ENCODE results near the gene NEK10.

Gene NEK10

GRCh38 chr3:27097182-27097581 is 272.0 kb downstream of the NEK10 start:
- H3K27me3 ChIP-seq: no peaks in the 10 kb centered on the region
- no peaks in the 10 kb centered on the region for H3K9me3 ChIP-seq
- H3K27ac ChIP-seq: no peak overlapping the region
- no peaks in the 10 kb centered on the region for H3K36me3 ChIP-seq
- no peak for TF ChIP-seq CTCF (IDR thresholded peaks at IDR 0.05)
- H3K4me1 ChIP-seq (ENCODE audit: control insufficient read depth in 1 of 2, insufficient read depth in 1 of 2, low read depth in 1 of 2, low read length in 1 of 2): no peaks in the 10 kb centered on the region
- H3K4me3 ChIP-seq (ENCODE audit: low read depth in 1 of 2, low read length in 1 of 2): no peak overlapping the region

DNA sequence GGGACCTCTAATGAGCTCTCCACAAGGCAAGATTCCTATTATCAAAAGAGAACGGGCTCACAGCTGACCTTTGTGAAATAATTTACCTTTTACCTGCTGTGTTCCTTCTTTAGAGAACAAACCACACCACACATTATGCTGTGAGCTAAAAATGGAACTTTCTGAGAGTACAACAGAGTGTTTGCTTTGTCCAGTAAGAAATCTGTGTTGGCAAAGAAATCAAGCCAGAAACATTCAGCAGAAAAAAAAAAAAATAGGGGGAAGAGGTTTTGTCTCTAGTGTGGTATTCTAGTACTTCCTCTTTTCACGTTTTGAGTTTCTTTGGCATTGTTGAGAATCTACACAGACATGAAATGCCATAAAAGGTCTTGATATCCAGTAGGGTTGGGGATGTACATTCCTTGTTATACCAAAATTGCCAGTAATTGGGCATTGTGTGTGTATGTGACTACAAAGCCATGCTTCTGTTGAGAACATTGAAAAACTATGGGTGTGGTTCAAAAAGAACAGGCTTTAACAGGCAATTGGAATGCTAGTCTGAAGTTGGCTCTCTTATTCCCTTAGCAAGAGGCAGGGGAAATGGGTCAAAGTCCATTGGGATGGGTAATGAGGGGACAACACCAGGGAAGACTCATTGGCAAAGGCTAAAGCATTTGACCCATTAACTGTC is 273.5 kb downstream of the NEK10 start:
- Histone ChIP-seq H3K9me3 (no peaks in the 10 kb centered on the region), H3K4me1 (ENCODE audit: control insufficient read depth in 1 of 2, insufficient read depth in 1 of 2, low read depth in 1 of 2, low read length in 1 of 2) (no peaks in the 10 kb centered on the region), H3K27me3 (no peaks in the 10 kb centered on the region), H3K36me3 (no peaks in the 10 kb centered on the region), H3K27ac (no peak overlapping the region), H3K4me3 (ENCODE audit: low read depth in 1 of 2, low read length in 1 of 2) (no peak overlapping the region)
- TF ChIP-seq CTCF (IDR thresholded peaks at IDR 0.05): no peak

- H3K4me3 ChIP-seq (ENCODE audit: low read depth in 1 of 2, low read length in 1 of 2): no peak overlapping the region
- no peaks in the 10 kb centered on the region for H3K27me3 ChIP-seq
- H3K9me3 ChIP-seq: no peaks in the 10 kb centered on the region
- H3K27ac ChIP-seq: no peak overlapping the region
- no peaks in the 10 kb centered on the region for H3K36me3 ChIP-seq
- no peak for TF ChIP-seq CTCF (IDR thresholded peaks at IDR 0.05)
- H3K4me1 ChIP-seq (ENCODE audit: control insufficient read depth in 1 of 2, insufficient read depth in 1 of 2, low read depth in 1 of 2, low read length in 1 of 2): no peaks in the 10 kb centered on the region
These were observed 274.5 kb downstream of the NEK10 start for GRCh38 chr3:27094721-27095120.

DNA sequence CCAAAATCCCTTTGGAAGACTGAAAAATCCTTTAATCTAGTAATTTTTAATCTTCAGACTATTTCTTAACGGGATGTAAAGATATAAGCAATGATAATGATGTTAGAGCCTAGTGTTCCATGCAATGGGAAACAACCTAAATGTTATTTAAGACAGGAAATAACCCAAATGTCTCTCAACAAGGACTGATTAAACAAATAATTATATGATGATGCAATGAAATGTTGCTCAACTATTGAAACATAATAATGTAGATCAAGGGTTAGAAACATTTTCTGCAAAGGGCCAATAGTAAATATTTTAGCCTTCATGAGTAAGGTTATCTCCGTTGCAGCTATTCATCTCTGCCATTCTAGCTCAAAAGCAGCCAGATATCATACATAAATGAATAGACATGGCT is 275.4 kb downstream of the NEK10 start:
- no peak for TF ChIP-seq CTCF (IDR thresholded peaks at IDR 0.05)
- no peaks in the 10 kb centered on the region for H3K36me3 ChIP-seq
- no peak overlapping the region for H3K4me3 ChIP-seq (ENCODE audit: low read depth in 1 of 2, low read length in 1 of 2)
- no peaks in the 10 kb centered on the region for H3K4me1 ChIP-seq (ENCODE audit: control insufficient read depth in 1 of 2, insufficient read depth in 1 of 2, low read depth in 1 of 2, low read length in 1 of 2)
- no peaks in the 10 kb centered on the region for H3K27me3 ChIP-seq
- H3K27ac ChIP-seq: no peak overlapping the region
- no peaks in the 10 kb centered on the region for H3K9me3 ChIP-seq

GRCh38 chr3:27090275-27091041 is 278.7 kb downstream of the NEK10 start:
- no peaks in the 10 kb centered on the region for H3K27me3 ChIP-seq
- no peaks in the 10 kb centered on the region for H3K4me1 ChIP-seq (ENCODE audit: control insufficient read depth in 1 of 2, insufficient read depth in 1 of 2, low read depth in 1 of 2, low read length in 1 of 2)
- H3K9me3 ChIP-seq: no peaks in the 10 kb centered on the region
- H3K4me3 ChIP-seq (ENCODE audit: low read depth in 1 of 2, low read length in 1 of 2): no peak overlapping the region
- H3K27ac ChIP-seq: no peak overlapping the region
- H3K36me3 ChIP-seq: no peaks in the 10 kb centered on the region
- no peak for TF ChIP-seq CTCF (IDR thresholded peaks at IDR 0.05)
